IMR-90 (cell line): ENCODE data around the gene CEP72. TPM values are rescaled to one million over a fixed set of nuclear protein-coding genes. Genes with fewer than 3 reads are reported as not detected.

Source experiments
- ATAC-seq: fragments of 200-7000 bp; cut with Tn5 transposase; 2 replicates; pipeline ENCODE4 v1.9.1; 2020; ENCODE audit warnings: low read depth, mild to moderate bottlenecking, moderate library complexity
- BruUV-seq: library from RNA; stranded (reverse); fragments of 400-500 nt; replicated peaks from 2 replicates; lab custom pipeline; 2021; lab: Mats Ljungman, UMichigan
- CTCF ChIA-PET: fragments of 300-600 bp; formaldehyde crosslinking; extraction: SDS; loops from one replicate; lab custom pipeline; 2021; ENCODE audit warnings: antibody characterized with exemption; lab: Yijun Ruan, JAX
- POLR2A ChIA-PET: fragments of 300-600 bp; sonication (Branson Sonifier 250); formaldehyde crosslinking; loops from one replicate; lab custom pipeline; 2022; ENCODE audit warnings: antibody characterized with exemption; ENCODE audit not compliant: unreplicated experiment; lab: Charles Lee
- DNase-seq: peaks from one replicate; pipeline ENCODE4 v3.0.0; 2013
- H2AFZ ChIP-seq: replicated peaks from 2 replicates; pipeline ENCODE3; 2013; ENCODE audit warnings: low read length, mild to moderate bottlenecking; ENCODE audit not compliant: poor library complexity
- H2AK5ac ChIP-seq: 2 replicates; pipeline ENCODE4 v1.6.1; 2013; ENCODE audit warnings: low read depth, low read length, inconsistent platforms
- H2AK9ac ChIP-seq: replicated peaks from 2 replicates; pipeline ENCODE3; 2013; ENCODE audit warnings: mild to moderate bottlenecking, low read depth, low read length, moderate library complexity; ENCODE audit not compliant: poor library complexity
- H2BK120ac ChIP-seq: 2 replicates; pipeline ENCODE4 v1.6.1; 2013; ENCODE audit warnings: low read depth, low read length, inconsistent platforms
- H2BK15ac ChIP-seq: 3 replicates; pipeline ENCODE4 v1.6.1; 2013; ENCODE audit warnings: low read depth, low read length, inconsistent platforms
- H2BK20ac ChIP-seq: 2 replicates; pipeline ENCODE4 v1.6.1; 2013; ENCODE audit warnings: low read depth, mild to moderate bottlenecking, inconsistent platforms, low read length, moderate library complexity
- H2BK5ac ChIP-seq: 2 replicates; pipeline ENCODE4 v1.6.1; 2013; ENCODE audit warnings: mild to moderate bottlenecking, low read depth, low read length, inconsistent platforms; ENCODE audit not compliant: poor library complexity, severe bottlenecking
- H3K14ac ChIP-seq: replicated peaks from 2 replicates; pipeline ENCODE4 v1.6.1; 2013; ENCODE audit warnings: low read depth, low read length, inconsistent platforms
- H3K18ac ChIP-seq: 2 replicates; pipeline ENCODE4 v1.6.1; 2013; ENCODE audit warnings: low read depth, low read length, control low read depth
- H3K23ac ChIP-seq: 2 replicates; pipeline ENCODE4 v1.6.1; 2013; ENCODE audit warnings: low read depth, low read length, inconsistent platforms
- H3K27ac ChIP-seq: 2 replicates; pipeline ENCODE4 v1.5.1; 2013; ENCODE audit warnings: mild to moderate bottlenecking, control low read depth, low read length; ENCODE audit not compliant: insufficient read depth
- H3K27me3 ChIP-seq: 2 replicates; pipeline ENCODE4 v1.6.1; 2013; ENCODE audit warnings: low read length; ENCODE audit not compliant: control insufficient read depth, insufficient read depth
- H3K36me3 ChIP-seq: 2 replicates; pipeline ENCODE4 v1.6.1; 2013; ENCODE audit warnings: low read length, mixed read lengths; ENCODE audit not compliant: control insufficient read depth, insufficient read depth
- H3K4ac ChIP-seq: 2 replicates; pipeline ENCODE4 v1.6.1; 2013; ENCODE audit warnings: low read depth, low read length, inconsistent platforms
- H3K4me1 ChIP-seq: 2 replicates; pipeline ENCODE4 v1.6.1; 2013; ENCODE audit warnings: low read length, mixed read lengths; ENCODE audit not compliant: control insufficient read depth, insufficient read depth
- H3K4me2 ChIP-seq: 2 replicates; pipeline ENCODE4 v1.6.1; 2013; ENCODE audit warnings: low read depth, mild to moderate bottlenecking, control low read depth, low read length, moderate library complexity
- H3K4me3 ChIP-seq: 2 replicates; pipeline ENCODE4 v1.5.1; 2013; ENCODE audit warnings: low read depth, mild to moderate bottlenecking, control low read depth, low read length, moderate library complexity; ENCODE audit not compliant: insufficient read depth
- H3K56ac ChIP-seq: 2 replicates; pipeline ENCODE4 v1.6.1; 2013; ENCODE audit warnings: low read length, inconsistent platforms; ENCODE audit not compliant: insufficient read depth; ENCODE audit errors: extremely low read depth
- H3K79me1 ChIP-seq, 2 experiments: 2 replicates each; pipeline ENCODE4 v1.6.1; 2013; ENCODE audit warnings: low read length in 2 of 2, inconsistent platforms in 1 of 2, low read depth in 1 of 2
- H3K9ac ChIP-seq: 2 replicates; pipeline ENCODE4 v1.6.1; 2013; ENCODE audit warnings: low read depth, low read length, control low read depth
- H3K9me1 ChIP-seq: 2 replicates; pipeline ENCODE4 v1.6.1; 2013; ENCODE audit warnings: low read length, inconsistent platforms; ENCODE audit not compliant: insufficient read depth
- H3K9me3 ChIP-seq: 2 replicates; pipeline ENCODE4 v1.6.1; 2013; ENCODE audit warnings: low read length; ENCODE audit not compliant: control insufficient read depth, insufficient read depth
- H4K20me1 ChIP-seq: 2 replicates; pipeline ENCODE4 v1.6.1; 2013; ENCODE audit warnings: low read length, inconsistent platforms; ENCODE audit not compliant: insufficient read depth
- H4K5ac ChIP-seq: 2 replicates; pipeline ENCODE4 v1.6.1; 2013; ENCODE audit warnings: mild to moderate bottlenecking, low read depth, low read length, control low read depth
- H4K8ac ChIP-seq, 2 experiments: 2 replicates each; pipeline ENCODE4 v1.6.1; 2013; ENCODE audit warnings: low read depth in 2 of 2, low read length in 2 of 2, control low read depth in 1 of 2, inconsistent platforms in 1 of 2
- H4K91ac ChIP-seq: 2 replicates; pipeline ENCODE4 v1.6.1; 2013; ENCODE audit warnings: low read depth, low read length, inconsistent platforms; ENCODE audit not compliant: insufficient read depth
- BHLHE40 ChIP-seq: fragments of 150-350 bp; IDR thresholded peaks from 2 replicates; pipeline ENCODE4 v1.6.1; 2016; ENCODE audit warnings: mild to moderate bottlenecking, low read depth, low read length
- CHD1 ChIP-seq: IDR thresholded peaks from 2 replicates; pipeline ENCODE4 v1.6.1; 2012; ENCODE audit warnings: low read depth, low read length, improper control_type of control experiment
- MAFK ChIP-seq: IDR thresholded peaks from 2 replicates; pipeline ENCODE4 v1.6.1; 2012; ENCODE audit warnings: low read depth, low read length, improper control_type of control experiment
- MXI1 ChIP-seq: IDR thresholded peaks from 2 replicates; pipeline ENCODE4 v1.6.1; 2012; ENCODE audit warnings: low read depth, mild to moderate bottlenecking, low read length, moderate library complexity, borderline replicate concordance
- RAD21 ChIP-seq: IDR thresholded peaks from 2 replicates; pipeline ENCODE4 v1.6.1; 2012; ENCODE audit warnings: low read length, improper control_type of control experiment
- SMC3 ChIP-seq: fragments of 150-350 bp; IDR thresholded peaks from 2 replicates; pipeline ENCODE4 v1.6.1; 2016; ENCODE audit warnings: low read depth, mild to moderate bottlenecking, antibody characterized with exemption, low read length, moderate library complexity
- dilution Hi-C: fragments of 300-500 bp; cut with HindIII; formaldehyde crosslinking; loops from one replicate; pipeline ENCODE4 v1.14.3; 2018; ENCODE audit warnings: low sequenced_read_pairs; ENCODE audit not compliant: unreplicated experiment
- in situ Hi-C: fragments of 300-500 bp; cut with MboI; formaldehyde crosslinking; loops from 3 replicates; pipeline ENCODE4 v1.14.3; 2019; ENCODE audit warnings: low sequenced_read_pairs, inconsistent platforms, mixed read lengths
- intact Hi-C: fragments of 100-400 bp; cut with micrococcal nuclease; formaldehyde crosslinking; loops from 2 replicates; pipeline ENCODE4 v1.10.0; 2022
- polyA plus RNA-seq, 3 experiments: library from polyadenylated mRNA; depleted of rRNA; stranded (reverse); fragments of >200 nt; gene quantifications; 2 replicates each; pipeline ENCODE4 v1.2.3, GENCODE V29; 2012; ENCODE audit warnings: low replicate concordance in 1 of 3
- total RNA-seq: library from RNA; depleted of rRNA; stranded (reverse); fragments of >200 nt; gene quantifications from 2 replicates; pipeline ENCODE4 v1.2.3, GENCODE V29; 2012
- TF ChIP-seq, protein P1 (sequence below): fragments of 150-350 bp; IDR thresholded peaks from 2 replicates; pipeline ENCODE4 v1.6.1; 2016; ENCODE audit warnings: low read depth, mild to moderate bottlenecking, low read length, moderate library complexity, borderline replicate concordance
- TF ChIP-seq, protein P2 (sequence below): fragments of 150-350 bp; IDR thresholded peaks from 2 replicates; pipeline ENCODE4 v1.6.1; 2017; ENCODE audit warnings: mild to moderate bottlenecking, antibody characterized with exemption, low read length, low read depth

Gene CEP72
- total and polyA plus RNA-seq, 2 of the 4 experiments (the other 2 are of a cell fraction) = 2.9 to 4.3 TPM

DNA sequence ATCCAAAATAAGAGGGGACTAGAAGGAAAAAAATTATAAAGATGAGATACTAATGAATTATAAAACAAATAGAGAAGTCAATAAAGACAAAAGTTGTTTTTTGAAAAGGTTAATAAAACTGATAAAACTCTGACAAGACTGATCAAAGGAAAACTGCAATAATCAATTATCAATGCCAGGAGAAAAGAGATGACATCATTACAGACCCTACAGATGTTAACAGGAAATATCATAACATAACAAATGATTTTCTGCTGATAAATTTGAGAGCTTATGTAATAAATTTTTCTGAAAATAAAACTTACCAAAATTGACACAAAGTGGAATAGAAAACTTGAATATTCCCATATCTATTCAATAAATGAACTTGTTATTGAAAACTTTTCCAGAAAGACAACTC lies 34.3 kb upstream of the CEP72 start:
- Histone ChIP-seq H4K5ac (no peak overlapping the region), H4K8ac (no peak overlapping the region), H2BK5ac (no peak overlapping the region), H3K56ac (no peak overlapping the region), H3K27ac (no peak overlapping the region), H3K18ac (no peak overlapping the region), H3K4me1 (no peaks in the 10 kb centered on the region), H3K9me1 (no peaks in the 10 kb centered on the region), H3K14ac (no peak overlapping the region), H2BK20ac (no peak overlapping the region), H2AFZ (no peak overlapping the region), H3K9me3 (peaks cover 5% of the 10 kb centered on the region), H3K27me3 (peaks cover 48% of the 10 kb centered on the region), H4K91ac (no peak overlapping the region), H3K36me3 (no peaks in the 10 kb centered on the region), H3K4me3 (no peak overlapping the region), H3K4ac (no peak overlapping the region), H2AK9ac (no peak overlapping the region), H2BK15ac (no peak overlapping the region), H2BK120ac (no peak overlapping the region), H2AK5ac (no peak overlapping the region), H3K79me1 (no peaks in the 10 kb centered on the region), H4K20me1 (no peaks in the 10 kb centered on the region), H3K4me2 (no peak overlapping the region), H3K23ac (no peak overlapping the region), H3K9ac (no peak overlapping the region)
- ChIA-PET CTCF (no interaction called here), POLR2A (no interaction called here)
- dilution Hi-C loops = no loop called here
- intact Hi-C loops = no loop called here
- ATAC-seq = no peak
- TF ChIP-seq, protein P1, sequence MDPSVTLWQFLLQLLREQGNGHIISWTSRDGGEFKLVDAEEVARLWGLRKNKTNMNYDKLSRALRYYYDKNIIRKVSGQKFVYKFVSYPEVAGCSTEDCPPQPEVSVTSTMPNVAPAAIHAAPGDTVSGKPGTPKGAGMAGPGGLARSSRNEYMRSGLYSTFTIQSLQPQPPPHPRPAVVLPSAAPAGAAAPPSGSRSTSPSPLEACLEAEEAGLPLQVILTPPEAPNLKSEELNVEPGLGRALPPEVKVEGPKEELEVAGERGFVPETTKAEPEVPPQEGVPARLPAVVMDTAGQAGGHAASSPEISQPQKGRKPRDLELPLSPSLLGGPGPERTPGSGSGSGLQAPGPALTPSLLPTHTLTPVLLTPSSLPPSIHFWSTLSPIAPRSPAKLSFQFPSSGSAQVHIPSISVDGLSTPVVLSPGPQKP = no peak
- TF ChIP-seq MXI1 = no peak
- TF ChIP-seq BHLHE40 = no peak
- no peak for TF ChIP-seq SMC3
- TF ChIP-seq RAD21 = no peak
- TF ChIP-seq CHD1 = no peak
- TF ChIP-seq, protein P2, sequence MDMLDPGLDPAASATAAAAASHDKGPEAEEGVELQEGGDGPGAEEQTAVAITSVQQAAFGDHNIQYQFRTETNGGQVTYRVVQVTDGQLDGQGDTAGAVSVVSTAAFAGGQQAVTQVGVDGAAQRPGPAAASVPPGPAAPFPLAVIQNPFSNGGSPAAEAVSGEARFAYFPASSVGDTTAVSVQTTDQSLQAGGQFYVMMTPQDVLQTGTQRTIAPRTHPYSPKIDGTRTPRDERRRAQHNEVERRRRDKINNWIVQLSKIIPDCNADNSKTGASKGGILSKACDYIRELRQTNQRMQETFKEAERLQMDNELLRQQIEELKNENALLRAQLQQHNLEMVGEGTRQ = no peak
- no peak for TF ChIP-seq MAFK
- no peak for DNase-seq
- BruUV-seq = no TSS peak
- in situ Hi-C loops = no loop called here
